Heart left ventricle (tissue), 16 donors: ENCODE measurements around the gene WARS2. TPM values are rescaled to one million over a fixed set of nuclear protein-coding genes. Genes with fewer than 3 reads are reported as not detected.

Source experiments
- ATAC-seq, 4 donors: fragments of 200-7000 bp; cut with Tn5 transposase; one replicate each; pipeline ENCODE4 v1.9.1; 2020 to 2022; ENCODE audit warnings: moderate library complexity in 4 of 4, mild to moderate bottlenecking in 3 of 4, moderate number of reproducible peaks in 1 of 4
- DNase-seq, 5 donors: peaks; one replicate each; pipeline ENCODE4 v3.0.0-alpha.2; 2020
- H3K27ac ChIP-seq, 12 donors: fragments of 200-600 bp; sonication (generic) in 4 of 12; one replicate each; pipeline versions ENCODE4 v1.5.0 to v1.8.0; 2016 to 2022; ENCODE audit warnings: mild to moderate bottlenecking in 2 of 12
- H3K27me3 ChIP-seq, 9 donors: fragments of 200-600 bp; sonication (generic) in 2 of 9; one replicate each; pipeline versions ENCODE4 v1.5.1 to v1.8.0; 2016 to 2022; ENCODE audit warnings: mild to moderate bottlenecking in 3 of 9
- H3K36me3 ChIP-seq, 9 donors: fragments of 200-600 bp; sonication (generic) in 2 of 9; one replicate each; pipeline versions ENCODE4 v1.5.0 to v1.8.0; 2018 to 2022; ENCODE audit warnings: mild to moderate bottlenecking in 2 of 9
- H3K4me1 ChIP-seq, 12 donors: fragments of 200-600 bp; sonication (generic) in 4 of 12; one replicate each; pipeline versions ENCODE4 v1.5.0 to v1.8.0; 2016 to 2022; ENCODE audit warnings: mild to moderate bottlenecking in 3 of 12
- H3K4me3 ChIP-seq, 12 donors: fragments of 200-600 bp; sonication (generic) in 4 of 12; one replicate each; pipeline versions ENCODE4 v1.5.0 to v1.8.0; 2017 to 2022; ENCODE audit warnings: mild to moderate bottlenecking in 9 of 12, moderate library complexity in 4 of 12
- H3K9me3 ChIP-seq, 12 donors: fragments of 200-600 bp; sonication (generic) in 4 of 12; one replicate each; pipeline versions ENCODE4 v1.5.0 to v1.8.0; 2016 to 2022; ENCODE audit warnings: mild to moderate bottlenecking in 1 of 12
- POLR2A ChIP-seq, 2 donors: fragments of 450-650 bp; IDR thresholded peaks; one replicate each; pipeline ENCODE4 v1.6.1; 2017; ENCODE audit warnings: antibody characterized with exemption in 2 of 2, mild to moderate bottlenecking in 2 of 2, moderate library complexity in 2 of 2
- WGBS, 4 donors: extraction: QIAGEN DNeasy Blood & Tissue Kit in 2 of 4; methylation state at CpG; one replicate each; pipeline versions ENCODE4 v1.1.5 to v1.1.7; 2013 to 2018; 5-methylcytosine and 5-hydroxymethylcytosine counted together
- intact Hi-C, 10 donors: fragments of 100-400 bp; cut with DNase I; formaldehyde crosslinking; loops; one replicate each; pipeline versions ENCODE4 v1.11.1 to v1.14.2; 2022
- polyA plus RNA-seq, 2 donors: library from polyadenylated mRNA; stranded (reverse); fragments of 200-250 nt; gene quantifications; one replicate each; pipeline ENCODE4 v1.2.3, GENCODE V29; 2013
- total RNA-seq, 9 donors: library from RNA; depleted of rRNA in 2 of 9; stranded (reverse); fragments of >200 nt in 2 of 9; fragmentation: NEBNext Ultra II Directional in 3 of 9; extraction: Animal tissue kit (Norgen Biotek cat#: 25700) in 3 of 9; gene quantifications; one replicate each; pipeline versions ENCODE4 v1.1.0 to v1.2.4, GENCODE V29; 2016 to 2023
- TF ChIP-seq, protein P1 (sequence below), 12 donors: fragments of 200-600 bp; sonication (generic) in 4 of 12; IDR thresholded peaks; one replicate each; pipeline versions ENCODE4 v1.5.0 to v1.8.0; 2018 to 2022; ENCODE audit warnings: antibody characterized with exemption in 12 of 12, mild to moderate bottlenecking in 5 of 12
- donor health status: ischemic (EF 13 %, LVEDD 7.1; RV severe dilation, severe dysfunction).
- donor health status: healthy with polysubstance abuse.
- donor health status: DM: no; HTN: yes; CAD: no.
- donor health status: DM: no; HTN: no; CAD: no.
- donor health status: ischemic (EF 25% LVEDD 6.9; RV normal size, moderate dysfunction).
- donor health status: ischemic (EF 25% LVEDD 5.7; RV mildly dilated, moderate dysfunction).
- donor health status: healthy.
- donor health status: DM: yes; HTN: yes; CAD: no.
- donor health status: ischemic (EF 35%, LVEDD 5.7; RV mildly dilated, moderate dysfunction).
- donor health status: nonischemic (EF 11% LVEDD 7.7; RV severe dilation, severe dysfunction).
- donor health status: DM: yes; HTN: yes; CAD: no.
- donor health status: PGD.
- donor health status: ischemic (EF 29% LVEDD 5.4; RV normal size, mild dysfunction).
- donor health status: nonischemic (EF 23%, LVEDD 6.1; RV moderate dilation, normal function).

The WARS2 gene
- total and polyA plus RNA-seq, 11 donors = 3.9 to 15.5 (median 11.9) TPM

DNA sequence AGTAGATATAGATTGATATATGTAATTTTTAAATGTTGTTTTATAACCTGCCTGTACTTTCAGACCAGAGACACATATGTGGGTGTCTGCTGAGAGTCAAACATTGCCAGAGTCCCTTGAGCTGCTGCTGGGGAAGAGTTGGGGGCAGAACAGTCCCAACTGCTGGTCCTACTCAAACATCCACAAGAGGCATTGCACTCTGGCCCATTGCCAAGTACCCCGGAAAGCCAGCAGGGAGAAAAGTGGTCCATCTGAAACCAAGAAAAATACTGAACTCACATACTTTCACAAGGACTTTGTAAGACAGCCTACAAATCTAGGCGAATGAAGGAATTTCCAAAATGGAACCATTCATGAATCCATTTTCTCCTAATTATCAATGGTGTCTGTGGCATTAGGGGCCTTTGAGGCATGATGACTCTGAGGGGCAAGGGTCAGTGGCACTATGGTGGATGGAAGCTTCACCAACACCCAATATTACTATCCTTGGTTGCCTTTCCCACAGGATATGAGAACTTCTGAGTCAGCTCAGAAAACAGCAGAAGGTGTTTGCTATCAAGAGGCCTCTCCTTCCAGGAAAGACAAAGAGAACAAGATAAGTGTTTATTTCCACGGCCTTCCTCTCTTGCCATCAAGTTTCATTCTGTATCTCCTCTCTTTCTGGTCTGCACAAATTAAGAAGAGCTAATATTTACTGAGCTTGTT is 145.0 kb downstream of the WARS2 start:
- Histone ChIP-seq H3K27me3 (peaks cover 36 to 100% (median 98%) of the 10 kb centered on the region in 9 donors), H3K4me1 (peaks cover 0 to 11% (median 2%) of the 10 kb centered on the region in 12 donors), H3K36me3 (no peaks in the 10 kb centered on the region), H3K27ac (no peak overlapping the region), H3K9me3 (no peaks in the 10 kb centered on the region), H3K4me3 (no peak overlapping the region)
- TF ChIP-seq POLR2A (IDR thresholded peaks at IDR 0.05) = no peak
- TF ChIP-seq, protein P1, sequence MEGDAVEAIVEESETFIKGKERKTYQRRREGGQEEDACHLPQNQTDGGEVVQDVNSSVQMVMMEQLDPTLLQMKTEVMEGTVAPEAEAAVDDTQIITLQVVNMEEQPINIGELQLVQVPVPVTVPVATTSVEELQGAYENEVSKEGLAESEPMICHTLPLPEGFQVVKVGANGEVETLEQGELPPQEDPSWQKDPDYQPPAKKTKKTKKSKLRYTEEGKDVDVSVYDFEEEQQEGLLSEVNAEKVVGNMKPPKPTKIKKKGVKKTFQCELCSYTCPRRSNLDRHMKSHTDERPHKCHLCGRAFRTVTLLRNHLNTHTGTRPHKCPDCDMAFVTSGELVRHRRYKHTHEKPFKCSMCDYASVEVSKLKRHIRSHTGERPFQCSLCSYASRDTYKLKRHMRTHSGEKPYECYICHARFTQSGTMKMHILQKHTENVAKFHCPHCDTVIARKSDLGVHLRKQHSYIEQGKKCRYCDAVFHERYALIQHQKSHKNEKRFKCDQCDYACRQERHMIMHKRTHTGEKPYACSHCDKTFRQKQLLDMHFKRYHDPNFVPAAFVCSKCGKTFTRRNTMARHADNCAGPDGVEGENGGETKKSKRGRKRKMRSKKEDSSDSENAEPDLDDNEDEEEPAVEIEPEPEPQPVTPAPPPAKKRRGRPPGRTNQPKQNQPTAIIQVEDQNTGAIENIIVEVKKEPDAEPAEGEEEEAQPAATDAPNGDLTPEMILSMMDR (IDR thresholded peaks at IDR 0.05) = no peak
- intact Hi-C loops = no loop called here
- ATAC-seq (no peak), DNase-seq (no peak)
- 58 to 72% (median 63%) methylated on average over 3 of the region's 3 CpGs for WGBS, 4 donors

DNA sequence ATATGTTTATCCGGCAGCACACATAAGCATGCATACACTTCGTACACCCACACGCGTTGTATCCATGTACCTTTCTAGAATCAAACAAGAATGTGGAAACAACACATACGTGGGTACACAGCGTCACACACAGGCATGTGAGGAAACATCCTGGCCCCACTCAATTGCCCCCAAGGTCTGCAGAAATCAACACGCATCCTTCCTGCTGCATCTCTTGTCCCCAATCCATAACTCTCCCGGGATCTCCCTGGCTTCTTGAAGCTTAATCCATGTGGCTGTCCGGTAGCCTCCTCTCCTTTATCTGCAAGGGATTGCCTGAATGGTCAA is 146.8 kb downstream of the WARS2 start:
- intact Hi-C loops = no loop called here
- peaks cover 0 to 12% (median 0%) of the 10 kb centered on the region in 12 donors for H3K4me1 ChIP-seq
- TF ChIP-seq POLR2A (IDR thresholded peaks at IDR 0.05) = no peak
- TF ChIP-seq, protein P1 (IDR thresholded peaks at IDR 0.05) = no peak
- H3K27ac ChIP-seq = no peak overlapping the region
- no peaks in the 10 kb centered on the region for H3K36me3 ChIP-seq
- 15 to 36% (median 28%) methylated on average over 9 of the region's 9 CpGs for WGBS, 4 donors
- ATAC-seq (no peak), DNase-seq (no peak)
- H3K9me3 ChIP-seq = no peaks in the 10 kb centered on the region
- peaks cover 38 to 100% (median 98%) of the 10 kb centered on the region in 9 donors for H3K27me3 ChIP-seq
- no peak overlapping the region for H3K4me3 ChIP-seq

DNA sequence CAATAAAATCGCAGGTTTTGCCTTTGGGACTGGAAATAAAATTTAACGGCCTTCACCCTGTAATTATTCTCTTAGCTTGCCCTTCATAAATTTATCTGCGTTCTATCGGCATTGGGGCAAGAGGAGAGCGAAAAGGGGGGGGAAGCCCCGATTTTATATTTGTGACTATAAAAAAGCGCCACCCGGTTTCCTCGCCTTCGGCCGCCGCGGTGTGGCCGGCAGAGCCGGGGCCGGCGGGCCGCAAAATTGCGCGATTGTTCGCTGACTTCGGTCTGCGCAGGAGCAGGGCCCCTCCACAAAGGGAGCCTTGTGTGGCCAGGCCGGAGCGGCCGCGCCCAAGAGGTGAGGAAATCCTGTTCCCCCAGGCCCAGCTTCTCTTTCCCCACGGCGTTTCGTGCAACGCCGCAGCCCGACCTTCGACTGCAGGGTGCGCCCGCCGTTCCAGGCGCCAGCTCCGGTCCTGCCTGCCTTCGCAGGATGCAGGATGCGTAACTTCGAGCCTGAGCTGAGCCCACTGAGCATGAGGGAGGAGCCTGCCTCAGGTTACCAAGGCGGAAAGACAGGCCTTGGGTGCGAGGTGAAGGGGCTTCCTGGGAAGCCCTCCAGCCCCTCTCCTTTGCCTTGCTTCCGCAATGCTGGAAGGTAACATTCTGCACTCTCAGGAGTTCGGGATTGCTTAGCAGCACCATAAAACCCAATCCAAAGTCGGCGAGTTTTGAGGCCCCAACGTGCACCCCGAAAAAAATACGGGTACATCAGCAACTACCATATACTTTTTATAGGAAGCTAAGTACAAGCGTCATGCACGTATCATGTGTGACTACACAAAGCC is 147.4 kb downstream of the WARS2 start:
- Histone ChIP-seq H3K36me3 (no peaks in the 10 kb centered on the region), H3K27ac (no peak overlapping the region), H3K4me1 (peaks cover 0 to 18% (median 3%) of the 10 kb centered on the region in 12 donors), H3K4me3 (no peak overlapping the region), H3K9me3 (no peaks in the 10 kb centered on the region), H3K27me3 (peaks cover 43 to 100% (median 97%) of the 10 kb centered on the region in 9 donors)
- 7 to 11% (median 11%) methylated on average over 33 to 53 of the region's 53 CpGs for WGBS, 4 donors
- TF ChIP-seq POLR2A (IDR thresholded peaks at IDR 0.05) = no peak
- TF ChIP-seq, protein P1 (IDR thresholded peaks at IDR 0.05) = no peak
- DNase-seq (no peak), ATAC-seq (no peak)
- intact Hi-C loops = no loop called here

DNA sequence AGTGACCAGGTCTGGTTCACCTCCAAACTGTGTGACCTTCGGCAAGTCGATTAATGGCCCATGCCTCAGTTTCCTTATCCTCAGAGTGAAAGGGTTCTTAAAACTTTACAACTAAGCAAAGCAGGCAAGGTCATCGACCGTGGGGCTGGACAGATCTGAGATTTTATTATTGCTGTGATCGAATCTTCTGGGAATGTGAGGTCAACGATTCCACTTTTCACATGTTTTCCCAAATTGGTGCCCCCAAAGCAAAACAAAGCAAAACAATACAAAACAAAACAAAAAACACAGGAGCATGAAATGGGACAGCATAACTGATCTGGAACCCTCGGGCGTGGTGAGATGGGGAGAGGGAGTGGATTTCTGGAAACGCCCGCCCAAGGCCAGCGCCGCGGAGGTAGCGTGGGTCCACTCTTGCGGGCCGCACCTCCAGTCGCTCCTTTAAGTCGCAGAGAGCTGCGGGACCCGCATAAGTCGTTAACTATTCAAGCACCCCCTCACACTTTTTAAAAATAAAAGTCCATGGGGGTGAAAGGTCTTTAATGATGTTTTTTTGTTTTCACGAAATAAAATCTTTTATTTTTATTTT is 148.1 kb downstream of the WARS2 start:
- no peak for ATAC-seq
- H3K36me3 ChIP-seq = no peaks in the 10 kb centered on the region
- 12 to 25% (median 15%) methylated on average over 22 of the region's 22 CpGs for WGBS, 4 donors
- DNase-seq = no peak
- no peak for TF ChIP-seq POLR2A (IDR thresholded peaks at IDR 0.05)
- TF ChIP-seq, protein P1 (IDR thresholded peaks at IDR 0.05) = no peak
- H3K9me3 ChIP-seq = no peaks in the 10 kb centered on the region
- H3K4me3 ChIP-seq = no peak overlapping the region
- peaks cover 47 to 100% (median 97%) of the 10 kb centered on the region in 9 donors for H3K27me3 ChIP-seq
- no peak overlapping the region for H3K27ac ChIP-seq
- intact Hi-C loops = no loop called here
- peaks cover 0 to 26% (median 10%) of the 10 kb centered on the region in 12 donors for H3K4me1 ChIP-seq
